HG03439 (cell line): ENCODE data around the gene LCE3E.

Source experiments
- ATAC-seq: cut with Tn5 transposase; IDR thresholded peaks from one replicate; pipeline ENCODE4 v1.9.1; 2021; ENCODE audit warnings: mild to moderate bottlenecking, moderate library complexity; ENCODE audit not compliant: unreplicated experiment

The LCE3E gene

GRCh38 chr1:152517237-152517811 is 49.3 kb downstream of the LCE3E start:
- no peak for ATAC-seq

DNA sequence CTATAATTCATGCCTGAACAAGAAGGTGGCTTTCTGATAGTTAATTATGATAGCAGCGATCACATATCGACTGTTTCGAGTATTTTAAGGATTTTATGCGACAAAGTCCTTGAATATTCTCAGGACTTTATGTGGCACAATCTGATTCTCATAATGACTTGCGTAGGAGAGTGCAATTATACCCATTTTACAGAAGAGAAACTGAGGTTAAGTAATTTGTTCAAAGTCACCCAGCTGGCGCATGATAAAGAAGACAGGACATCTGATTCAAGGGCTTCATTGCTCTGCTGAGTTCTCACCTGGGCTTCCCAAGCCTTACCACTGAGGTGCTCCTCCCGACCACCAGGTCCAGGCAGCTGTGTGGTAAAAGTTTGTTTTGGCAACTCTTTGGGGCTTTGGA is 50.5 kb downstream of the LCE3E start:
- no peak for ATAC-seq
